GM19035 (cell line): ENCODE measurements around the gene SNRPB2.

Experiments used
- ATAC-seq: cut with Tn5 transposase; IDR thresholded peaks from one replicate; pipeline ENCODE4 v1.9.1; 2021; ENCODE audit not compliant: unreplicated experiment

The SNRPB2 gene

GRCh38 chr20:16729080-16729479, 746 bp upstream of the SNRPB2 start:
- ATAC-seq: no peak

GRCh38 chr20:16732506-16733152, 2.8 kb downstream of the SNRPB2 start:
- ATAC-seq: no peak

GRCh38 chr20:16740365-16741072, 10.7 kb downstream of the SNRPB2 start:
- ATAC-seq: no peak

- ATAC-seq: no peak
These were observed 14.5 kb downstream of the SNRPB2 start for GRCh38 chr20:16744178-16744807.

GRCh38 chr20:16745204-16745603, 15.4 kb downstream of the SNRPB2 start:
- no peak for ATAC-seq

- no peak for ATAC-seq
These were observed 17.5 kb downstream of the SNRPB2 start for GRCh38 chr20:16747291-16747811.

GRCh38 chr20:16748308-16748900, 18.6 kb downstream of the SNRPB2 start, which contains the start of gene OTOR:
OTOR (plus strand) TSS chr20:16748358; CDS start chr20:16748402, 44 bp downstream.
- ATAC-seq: no peak

- ATAC-seq: no peak
These were observed 19.7 kb downstream of the SNRPB2 start for GRCh38 chr20:16749573-16749972.

- no peak for ATAC-seq
These were observed 22.3 kb downstream of the SNRPB2 start for GRCh38 chr20:16752082-16752481.

GRCh38 chr20:16752901-16753300, 23.1 kb downstream of the SNRPB2 start:
- no peak for ATAC-seq

GRCh38 chr20:16758454-16759180, 28.8 kb downstream of the SNRPB2 start:
- ATAC-seq: no peak

- ATAC-seq: no peak
These were observed 29.3 kb downstream of the SNRPB2 start for GRCh38 chr20:16759181-16759563.

GRCh38 chr20:16760431-16761304, 30.8 kb downstream of the SNRPB2 start:
- ATAC-seq: peak; percentile 21

- peak; percentile 67 for ATAC-seq
These were observed 31.5 kb downstream of the SNRPB2 start for GRCh38 chr20:16761305-16761829.

GRCh38 chr20:16764560-16764959, 34.7 kb downstream of the SNRPB2 start:
- ATAC-seq: no peak

GRCh38 chr20:16771213-16771612, 41.4 kb downstream of the SNRPB2 start:
- no peak for ATAC-seq

GRCh38 chr20:16775961-16776360, 46.1 kb downstream of the SNRPB2 start:
- ATAC-seq: no peak

- no peak for ATAC-seq
These were observed 47.3 kb downstream of the SNRPB2 start for GRCh38 chr20:16777126-16777525.

- ATAC-seq: no peak
These were observed 48.3 kb downstream of the SNRPB2 start for GRCh38 chr20:16778159-16778558.

GRCh38 chr20:16781496-16781895, 51.7 kb downstream of the SNRPB2 start:
- ATAC-seq: no peak
